Activated CD8-positive, alpha-beta memory T cell treated with anti-CD3 and anti-CD28 coated beads for 36 hours (primary cell): ENCODE data around the gene SEMA5B. TPM values are rescaled to one million over a fixed set of nuclear protein-coding genes. Genes with fewer than 3 reads are reported as not detected.

Experiments
- CTCF ChIA-PET: fragments of 350-600 bp; sonication (Branson Sonifier 250); formaldehyde crosslinking; loops from one replicate; lab custom pipeline; 2021; ENCODE audit warnings: antibody characterized with exemption; lab: Charles Lee
- POLR2A ChIA-PET: fragments of 350-600 bp; sonication (Branson Sonifier 250); formaldehyde crosslinking; loops from one replicate; lab custom pipeline; 2021; ENCODE audit warnings: antibody characterized with exemption; lab: Charles Lee
- total RNA-seq, 2 experiments: library from RNA; stranded (reverse); gene quantifications; one replicate each; pipeline ENCODE4 v1.2.3, GENCODE V29; 2021

Gene SEMA5B
- total RNA-seq, 2 experiments from 2014 or later: not detected

DNA sequence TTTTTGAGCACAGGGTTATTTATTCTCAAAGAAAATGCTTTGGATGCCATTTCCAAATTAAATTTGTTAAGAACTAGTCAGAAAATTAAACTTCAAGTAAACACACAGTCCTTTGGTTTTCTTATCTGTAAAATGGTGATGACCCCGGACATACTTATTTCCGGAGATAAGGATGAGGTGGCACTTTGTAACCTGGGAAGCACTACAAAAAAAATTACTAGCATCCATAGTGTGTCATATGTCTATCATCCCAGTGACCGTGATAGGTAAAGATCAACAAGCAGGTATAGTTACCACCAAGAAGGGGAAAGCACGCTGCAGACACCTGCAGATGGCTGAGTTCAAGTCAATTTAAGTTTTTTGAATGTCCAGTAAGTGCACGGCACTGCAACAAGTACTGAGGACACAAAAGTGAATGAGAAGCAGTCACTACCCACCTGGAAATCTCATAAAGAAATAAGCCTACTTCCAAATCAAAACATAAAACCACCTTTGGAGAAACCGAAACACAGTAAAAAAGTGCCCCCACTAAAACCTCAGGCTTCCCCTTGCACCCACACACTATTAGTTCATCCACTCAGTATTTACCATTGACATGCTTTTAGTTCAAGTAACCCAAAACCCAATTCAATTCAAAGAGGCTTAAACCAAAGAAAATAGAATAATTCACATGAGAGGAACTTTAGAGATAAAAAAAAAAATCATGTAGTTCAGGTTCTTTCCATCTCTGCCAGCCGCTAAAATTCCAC is 24.6 kb downstream of the SEMA5B start:
- ChIA-PET CTCF (no interaction called here), POLR2A (no interaction called here)

GRCh38 chr3:123002100-123002748 is 25.3 kb downstream of the SEMA5B start:
- ChIA-PET CTCF (no interaction called here), POLR2A (interaction anchor here (0.5 kb wide), 1 partner anchor 25 kb away, joined by 4 read pairs; the partner anchor contains the start of gene SEMA5B)

GRCh38 chr3:122998856-122999255 is 28.7 kb downstream of the SEMA5B start:
- ChIA-PET CTCF (interaction anchor here (0.6 to 1.1 kb wide), 2 partner anchors 10 to 180 kb away, joined by 3 read pairs; no protein-coding TSS in a partner anchor), POLR2A (no interaction called here)

GRCh38 chr3:122998206-122998605 is 29.4 kb downstream of the SEMA5B start:
- ChIA-PET POLR2A (no interaction called here), CTCF (interaction anchor here (1.1 kb wide), 1 partner anchor 10 kb away, joined by 3 read pairs; no protein-coding TSS in a partner anchor)

GRCh38 chr3:122996038-122996580 is 31.5 kb downstream of the SEMA5B start:
- POLR2A ChIA-PET: no interaction called here
- CTCF ChIA-PET: no interaction called here

- CTCF ChIA-PET: no interaction called here
These were observed 32.6 kb downstream of the SEMA5B start for GRCh38 chr3:122994954-122995353.

GRCh38 chr3:122993124-122993978 is 34.2 kb downstream of the SEMA5B start:
- POLR2A ChIA-PET: no interaction called here
- CTCF ChIA-PET: no interaction called here

More at GRCh38 chr3:122994954-122995353, 32.6 kb downstream of the SEMA5B start:
- POLR2A ChIA-PET: no interaction called here

- CTCF ChIA-PET: no interaction called here
- POLR2A ChIA-PET: no interaction called here
These were observed 34.9 kb downstream of the SEMA5B start for GRCh38 chr3:122992676-122993075.

- CTCF ChIA-PET: no interaction called here
- POLR2A ChIA-PET: no interaction called here
These were observed 35.4 kb downstream of the SEMA5B start for GRCh38 chr3:122992133-122992532.

DNA sequence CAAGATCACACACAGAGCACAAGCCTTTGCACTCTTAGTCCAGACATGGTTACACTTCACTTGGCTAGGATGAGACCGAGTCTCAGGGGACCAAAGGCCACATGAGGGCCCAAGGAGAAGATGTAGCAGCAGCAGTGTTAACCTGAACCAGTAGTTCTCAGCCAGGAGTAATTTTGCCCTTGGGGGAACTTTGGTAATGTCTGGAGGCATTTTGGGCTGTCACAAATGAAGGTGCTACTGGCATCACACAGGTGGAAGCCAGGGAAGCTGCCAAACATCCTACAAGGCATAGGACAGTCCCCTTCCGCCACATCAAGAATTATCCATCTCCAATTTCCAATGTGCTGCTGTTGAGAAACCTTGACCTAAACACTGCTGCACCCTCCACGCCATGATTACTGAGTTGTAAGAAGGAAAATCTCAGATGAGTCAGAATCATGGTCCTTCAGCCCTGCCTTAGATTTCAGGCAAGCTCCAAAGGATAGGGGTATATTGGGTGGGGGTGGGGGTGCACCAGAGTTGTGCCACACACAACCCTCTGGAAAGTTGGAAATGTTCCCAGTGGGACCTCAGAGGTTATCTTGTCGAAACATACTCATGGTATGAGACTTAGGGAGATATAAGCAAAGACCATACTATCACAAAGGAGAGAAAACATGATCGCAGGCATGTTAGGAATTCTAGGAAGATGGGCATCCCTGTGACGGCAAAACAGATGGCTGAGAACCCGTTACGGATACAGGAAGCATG is 36.2 kb downstream of the SEMA5B start:
- POLR2A ChIA-PET: no interaction called here
- CTCF ChIA-PET: no interaction called here

DNA sequence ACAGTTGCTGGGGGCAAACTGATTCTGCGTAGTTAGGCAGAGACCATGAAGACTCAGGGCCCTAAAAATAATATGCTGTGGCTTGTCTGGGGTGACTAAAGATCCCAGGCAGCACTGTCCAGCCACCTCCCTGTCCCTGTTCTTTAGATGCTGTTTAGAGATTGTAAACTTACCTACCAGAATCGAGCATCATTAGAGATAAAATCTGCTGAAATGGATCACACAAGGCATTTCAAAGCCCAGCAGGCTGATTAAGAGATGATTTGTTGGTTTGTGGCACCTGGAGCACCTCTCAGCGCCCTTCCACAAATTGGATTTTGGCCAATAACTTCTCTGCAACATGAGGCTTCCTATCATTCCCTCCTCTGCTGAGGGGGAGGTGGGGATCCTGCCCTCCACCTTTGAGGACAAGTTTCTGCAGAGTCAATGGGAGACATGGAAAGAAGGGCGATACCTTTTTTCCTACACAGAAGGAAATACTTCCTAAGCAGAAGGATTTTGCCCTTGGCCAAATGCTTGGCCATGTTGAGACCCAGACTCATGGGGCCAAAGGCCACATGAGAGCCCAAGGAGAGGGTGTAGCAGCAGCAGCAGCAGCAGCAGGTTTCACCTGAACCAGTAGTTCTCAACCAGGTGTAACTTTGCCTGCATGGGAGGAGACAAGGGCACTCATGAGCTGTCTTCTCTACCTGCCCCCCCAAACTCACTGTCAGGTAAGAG is 37.5 kb downstream of the SEMA5B start:
- ChIA-PET POLR2A (no interaction called here), CTCF (interaction anchor here (0.5 kb wide), 1 partner anchor 473 kb away, joined by 4 read pairs; no protein-coding TSS in a partner anchor)

GRCh38 chr3:122988508-122988907 is 39.1 kb downstream of the SEMA5B start:
- ChIA-PET CTCF (no interaction called here), POLR2A (no interaction called here)

DNA sequence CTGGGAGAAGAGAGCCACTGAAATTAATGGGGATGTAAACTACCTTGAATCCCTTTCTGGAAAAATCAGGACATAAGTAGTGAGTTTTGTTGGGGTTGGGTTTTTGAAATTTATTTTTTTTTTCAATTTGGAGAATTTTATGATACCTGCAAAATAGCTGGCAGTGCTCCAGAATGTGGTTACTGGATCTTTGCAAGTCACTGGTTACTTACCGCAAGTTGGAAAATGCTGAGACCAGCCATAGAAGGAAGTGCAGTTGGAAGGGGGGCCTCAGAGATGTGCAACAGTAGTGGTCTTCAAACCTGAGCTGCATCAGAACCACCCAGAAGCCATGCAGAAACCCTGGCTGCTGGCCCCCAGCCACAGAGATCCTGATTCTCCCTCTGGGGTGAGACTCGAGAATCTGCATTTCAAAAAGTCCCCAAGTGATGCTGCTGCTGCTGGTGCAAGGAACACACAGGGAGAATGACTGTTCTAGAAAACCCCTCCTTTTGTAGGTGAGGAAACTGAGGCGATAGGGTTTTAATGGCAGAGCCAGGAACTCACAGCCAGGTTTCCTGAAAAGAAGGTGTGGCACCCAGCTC is 39.7 kb downstream of the SEMA5B start:
- POLR2A ChIA-PET: no interaction called here

DNA sequence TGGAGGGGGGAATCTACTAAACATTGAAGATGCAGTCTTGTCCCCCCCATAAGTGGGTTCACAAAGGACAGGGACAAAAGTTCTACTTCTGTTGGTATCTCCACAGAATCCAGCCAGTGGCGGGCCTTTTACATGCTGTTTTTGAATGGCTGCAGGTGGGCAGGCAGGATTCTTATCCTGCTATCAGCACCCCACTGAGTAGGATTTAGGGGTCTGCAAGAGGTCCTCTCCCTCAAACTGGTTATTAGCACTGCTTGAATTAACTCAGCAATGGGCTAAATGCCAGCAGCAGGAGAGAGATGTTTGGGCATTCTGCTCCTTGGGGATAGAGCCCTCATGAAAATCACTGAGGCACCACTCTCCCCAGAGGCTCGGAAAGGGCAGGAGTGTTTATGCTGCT is 40.3 kb downstream of the SEMA5B start:
- CTCF ChIA-PET: no interaction called here
- POLR2A ChIA-PET: no interaction called here

More for the DNA sequence above, 39.7 kb downstream of the SEMA5B start:
- CTCF ChIA-PET: no interaction called here

DNA sequence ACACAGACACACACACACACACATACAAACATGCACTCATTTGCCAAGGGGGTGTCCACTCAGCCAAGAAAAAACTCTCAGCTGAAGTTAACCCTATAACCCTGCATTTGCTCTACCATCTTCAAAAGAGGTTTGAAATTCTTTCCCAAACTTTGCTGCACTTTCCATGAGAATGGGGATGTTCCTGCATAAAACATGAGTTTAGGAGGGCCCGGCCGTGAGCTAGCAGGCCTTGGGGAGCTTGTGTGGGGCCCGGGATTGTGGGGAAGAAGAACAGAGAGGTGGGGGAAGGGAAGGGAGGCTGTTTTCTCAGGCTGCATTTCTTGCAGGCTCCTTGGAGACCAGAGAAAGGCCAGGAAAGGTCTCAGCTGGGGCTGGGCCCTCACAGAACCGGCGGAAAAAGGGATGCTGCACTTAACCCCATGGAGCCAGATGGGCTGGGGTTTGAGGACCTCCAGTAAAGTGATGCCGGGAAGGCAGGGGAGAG is 40.8 kb downstream of the SEMA5B start:
- ChIA-PET POLR2A (no interaction called here), CTCF (no interaction called here)

DNA sequence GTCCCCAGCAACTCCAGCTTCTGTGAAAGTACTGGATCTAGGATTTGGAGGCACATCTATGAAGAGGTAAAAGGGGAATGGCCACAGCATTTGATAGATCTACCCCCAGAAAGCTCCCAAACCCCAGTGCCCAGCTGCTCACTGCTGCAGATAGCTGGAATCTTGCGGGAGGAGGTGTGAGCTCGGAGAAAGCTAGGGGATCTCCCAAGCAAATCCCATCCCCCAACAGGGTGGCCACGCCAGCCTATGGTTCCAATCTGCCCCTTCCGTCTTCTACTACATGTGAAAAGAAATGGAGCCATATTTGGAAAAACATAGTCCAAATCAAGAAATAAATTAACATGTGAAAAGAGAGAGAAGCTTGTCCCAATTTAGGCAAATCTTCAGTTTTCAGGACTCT is 42.0 kb downstream of the SEMA5B start:
- ChIA-PET CTCF (no interaction called here), POLR2A (no interaction called here)

- POLR2A ChIA-PET: no interaction called here
These were observed 42.9 kb downstream of the SEMA5B start for GRCh38 chr3:122984650-122985049.

GRCh38 chr3:122984007-122984406 is 43.6 kb downstream of the SEMA5B start:
- ChIA-PET CTCF (no interaction called here), POLR2A (no interaction called here)

More at GRCh38 chr3:122984650-122985049, 42.9 kb downstream of the SEMA5B start:
- CTCF ChIA-PET: no interaction called here
